Activated T-helper 17 cell treated with anti-CD3 and anti-CD28 coated beads, Interleukin-2, amount 50 U/mL, for 72 hours (primary cell): Measurements from ENCODE around the gene PYGO2. TPM values are rescaled to one million over a fixed set of nuclear protein-coding genes. Genes with fewer than 3 reads are reported as not detected.
"Not testable (repeated sequence)": the region's sequence is repeated elsewhere in the genome, so short reads cannot be mapped to it uniquely, and the experiment has no call there.

ENCODE experiments used
- ATAC-seq: fragments of 150-1000 bp; cut with Tn5 transposase; replicated peaks from 2 replicates; pipeline ENCODE4 v1.10.0; 2021; ENCODE audit warnings: mild to moderate bottlenecking, moderate library complexity
- H3K27ac Mint-ChIP-seq: one replicate; pipeline ENCODE4 v1.8.0; 2022; ENCODE audit warnings: mixed read lengths
- H3K27me3 Mint-ChIP-seq: one replicate; pipeline ENCODE4 v1.8.0; 2022; ENCODE audit warnings: mixed read lengths
- H3K36me3 Mint-ChIP-seq: one replicate; pipeline ENCODE4 v1.8.0; 2022; ENCODE audit warnings: low read depth, mild to moderate bottlenecking, mixed read lengths
- H3K4me1 Mint-ChIP-seq: one replicate; pipeline ENCODE4 v1.8.0; 2022; ENCODE audit warnings: mixed read lengths
- H3K4me3 Mint-ChIP-seq: one replicate; pipeline ENCODE4 v1.8.0; 2022; ENCODE audit warnings: mild to moderate bottlenecking, mixed read lengths
- H3K9me3 Mint-ChIP-seq: one replicate; pipeline ENCODE4 v1.8.0; 2022; ENCODE audit warnings: mixed read lengths
- total RNA-seq, 2 donors: library from RNA; stranded (reverse); gene quantifications; one replicate each; pipeline ENCODE4 v1.2.3, GENCODE V29; 2022

PYGO2 gene
- total RNA-seq, 2 donors from 2014 or later = 35.6 to 39.2 TPM

GRCh38 chr1:155002464-155003226, 41.1 kb upstream of the PYGO2 start, which contains the start of gene ZBTB7B:
Gene ZBTB7B, plus strand, starts transcription at chr1:155002802. Its CDS starts 11,859 bp downstream, at chr1:155014661.
- Mint-ChIP-seq H3K4me3 (peak within 1 kb of the TSS; percentile 91), H3K36me3 (peaks cover 42% of the 10 kb centered on the region), H3K27ac (peak within 1 kb of the TSS; percentile 95), H3K4me1 (peaks cover 31% of the 10 kb centered on the region), H3K27me3 (no peaks in the 10 kb centered on the region), H3K9me3 (no peaks in the 10 kb centered on the region)
- ATAC-seq = peak; percentile 1

GRCh38 chr1:155001675-155002463, 40.3 kb upstream of the PYGO2 start:
- H3K9me3 Mint-ChIP-seq = no peaks in the 10 kb centered on the region

GRCh38 chr1:155001425-155001674, 39.8 kb upstream of the PYGO2 start:
- Mint-ChIP-seq H3K4me1 (peaks cover 31% of the 10 kb centered on the region), H3K27me3 (no peaks in the 10 kb centered on the region), H3K36me3 (peaks cover 40% of the 10 kb centered on the region), H3K27ac (peak overlapping the region; percentile 95), H3K9me3 (no peaks in the 10 kb centered on the region), H3K4me3 (peak overlapping the region; percentile 91)
- ATAC-seq = peak; percentile 33

More at GRCh38 chr1:155001675-155002463, 40.3 kb upstream of the PYGO2 start:
- H3K36me3 Mint-ChIP-seq = peaks cover 42% of the 10 kb centered on the region
- peaks cover 36% of the 10 kb centered on the region for H3K4me1 Mint-ChIP-seq
- peak; percentile 76 for ATAC-seq
- H3K4me3 Mint-ChIP-seq = peak overlapping the region; percentile 91
- peak overlapping the region; percentile 95 for H3K27ac Mint-ChIP-seq
- no peaks in the 10 kb centered on the region for H3K27me3 Mint-ChIP-seq

GRCh38 chr1:155000726-155001424, 39.3 kb upstream of the PYGO2 start:
- peak overlapping the region; percentile 91 for H3K4me3 Mint-ChIP-seq
- peaks cover 31% of the 10 kb centered on the region for H3K4me1 Mint-ChIP-seq
- no peaks in the 10 kb centered on the region for H3K27me3 Mint-ChIP-seq
- peaks cover 35% of the 10 kb centered on the region for H3K36me3 Mint-ChIP-seq
- no peaks in the 10 kb centered on the region for H3K9me3 Mint-ChIP-seq
- peak overlapping the region; percentile 95 for H3K27ac Mint-ChIP-seq
- peak; percentile 65 for ATAC-seq

- no peak for ATAC-seq
- Mint-ChIP-seq H3K27me3 (no peaks in the 10 kb centered on the region), H3K4me1 (peaks cover 34% of the 10 kb centered on the region), H3K4me3 (peak overlapping the region; percentile 91), H3K36me3 (peaks cover 30% of the 10 kb centered on the region), H3K27ac (peak overlapping the region; percentile 93), H3K9me3 (no peaks in the 10 kb centered on the region)
These were observed 38.8 kb upstream of the PYGO2 start for GRCh38 chr1:155000411-155000725.

- no peaks in the 10 kb centered on the region for H3K27me3 Mint-ChIP-seq
- peak overlapping the region; percentile 93 for H3K27ac Mint-ChIP-seq
- peaks cover 27% of the 10 kb centered on the region for H3K36me3 Mint-ChIP-seq
- H3K4me1 Mint-ChIP-seq = peaks cover 36% of the 10 kb centered on the region
- peak; percentile 19 for ATAC-seq
- peak overlapping the region; percentile 91 for H3K4me3 Mint-ChIP-seq
- no peaks in the 10 kb centered on the region for H3K9me3 Mint-ChIP-seq
These were observed 38.2 kb upstream of the PYGO2 start for GRCh38 chr1:154999571-155000410.

GRCh38 chr1:154998818-154999570, 37.4 kb upstream of the PYGO2 start:
- Mint-ChIP-seq H3K9me3 (no peaks in the 10 kb centered on the region), H3K36me3 (peaks cover 20% of the 10 kb centered on the region)
- peak; percentile 1 for ATAC-seq

GRCh38 chr1:154998201-154998780, 36.7 kb upstream of the PYGO2 start:
- Mint-ChIP-seq H3K27ac (peak overlapping the region; percentile 52), H3K4me1 (peaks cover 38% of the 10 kb centered on the region), H3K4me3 (peak overlapping the region; percentile 91), H3K36me3 (peaks cover 13% of the 10 kb centered on the region), H3K27me3 (no peaks in the 10 kb centered on the region), H3K9me3 (no peaks in the 10 kb centered on the region)
- ATAC-seq = no peak

More at GRCh38 chr1:154998818-154999570, 37.4 kb upstream of the PYGO2 start:
- Mint-ChIP-seq H3K4me1 (peaks cover 37% of the 10 kb centered on the region), H3K4me3 (peak overlapping the region; percentile 91), H3K27ac (no peak overlapping the region), H3K27me3 (no peaks in the 10 kb centered on the region)

GRCh38 chr1:154996966-154997701, 35.6 kb upstream of the PYGO2 start:
- Mint-ChIP-seq H3K36me3 (peaks cover 10% of the 10 kb centered on the region), H3K4me3 (peak overlapping the region; percentile 91), H3K27ac (peak overlapping the region; percentile 58), H3K27me3 (no peaks in the 10 kb centered on the region), H3K9me3 (no peaks in the 10 kb centered on the region), H3K4me1 (peaks cover 38% of the 10 kb centered on the region)
- ATAC-seq = no peak

GRCh38 chr1:154995301-154995983, 33.9 kb upstream of the PYGO2 start:
- Mint-ChIP-seq H3K27ac (peak overlapping the region; percentile 71), H3K4me1 (peaks cover 38% of the 10 kb centered on the region), H3K36me3 (peaks cover 20% of the 10 kb centered on the region)
- ATAC-seq, H3K4me3 Mint-ChIP-seq, H3K9me3 Mint-ChIP-seq, H3K27me3 Mint-ChIP-seq: not testable (repeated sequence)

- no peaks in the 10 kb centered on the region for H3K9me3 Mint-ChIP-seq
- ATAC-seq = no peak
- H3K4me1 Mint-ChIP-seq = peaks cover 31% of the 10 kb centered on the region
- no peak overlapping the region for H3K4me3 Mint-ChIP-seq
- peak overlapping the region; percentile 71 for H3K27ac Mint-ChIP-seq
- H3K36me3 Mint-ChIP-seq = peaks cover 29% of the 10 kb centered on the region
- H3K27me3 Mint-ChIP-seq = no peaks in the 10 kb centered on the region
These were observed 33.0 kb upstream of the PYGO2 start for GRCh38 chr1:154994591-154994990.

GRCh38 chr1:154994269-154994587, 32.6 kb upstream of the PYGO2 start:
- Mint-ChIP-seq H3K4me3 (no peak overlapping the region), H3K27ac (peak overlapping the region; percentile 71)

More at GRCh38 chr1:154994269-154994587, 32.6 kb upstream of the PYGO2 start:
- H3K9me3 Mint-ChIP-seq = no peaks in the 10 kb centered on the region
- H3K4me1 Mint-ChIP-seq = peaks cover 31% of the 10 kb centered on the region
- H3K27me3 Mint-ChIP-seq = no peaks in the 10 kb centered on the region
- no peak for ATAC-seq
- H3K36me3 Mint-ChIP-seq = peaks cover 32% of the 10 kb centered on the region
